ENCODE results near the gene RFNG.

RFNG gene

GRCh38 chr17:82083533-82084359 lies 32.1 kb upstream of the RFNG start:
- no peak for DNase-seq (ENCODE audit: low read depth)
- TF ChIP-seq CTCF (IDR thresholded peaks at IDR 0.05; ENCODE audit: insufficient read depth, low read depth, low read length, missing control alignments) = no peak
- no peak overlapping the region for H3K4me3 ChIP-seq (ENCODE audit: low read length)

DNA sequence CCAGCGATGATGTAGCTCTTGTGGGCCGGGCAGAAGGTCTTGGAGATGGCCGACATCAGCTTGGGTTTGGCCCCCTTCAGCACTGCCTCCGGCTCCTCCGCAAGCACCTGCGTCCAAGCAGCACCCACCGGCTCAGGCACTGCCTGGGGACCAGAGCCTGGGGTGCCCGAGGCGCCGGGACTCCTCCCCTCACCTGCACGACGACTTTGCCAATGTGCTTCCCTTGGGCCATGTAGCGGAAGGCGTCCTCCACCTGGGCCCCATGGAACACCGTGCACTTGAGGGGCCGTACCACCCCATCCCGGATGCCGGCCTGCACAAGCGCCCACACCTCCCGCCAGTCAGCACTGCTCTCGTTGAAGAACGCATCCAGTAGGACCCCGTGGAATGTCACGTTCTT lies 31.4 kb upstream of the RFNG start:
- TF ChIP-seq CTCF (IDR thresholded peaks at IDR 0.05; ENCODE audit: insufficient read depth, low read depth, low read length, missing control alignments) = no peak

DNA sequence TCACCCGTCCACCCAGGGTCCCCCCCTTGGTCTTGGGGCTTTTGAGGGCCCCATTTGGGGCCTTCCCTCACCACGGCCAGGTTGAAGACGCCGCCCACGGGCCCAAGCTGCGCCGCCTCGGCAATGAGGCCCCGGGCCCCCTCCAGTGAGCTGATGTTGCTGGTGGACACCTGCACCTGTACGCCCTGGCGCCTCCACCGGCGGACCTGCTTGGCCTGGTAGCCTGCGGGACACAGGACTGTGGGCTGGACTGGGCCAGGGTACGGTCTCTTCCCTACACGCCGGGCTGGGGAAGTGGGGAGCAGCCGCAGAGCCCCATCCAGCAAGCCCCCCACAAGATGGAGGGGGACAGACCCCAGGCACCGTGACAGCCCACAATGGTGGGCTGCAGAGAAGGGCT lies 30.8 kb upstream of the RFNG start:
- TF ChIP-seq CTCF (IDR thresholded peaks at IDR 0.05; ENCODE audit: insufficient read depth, low read depth, low read length, missing control alignments) = no peak
- no peak overlapping the region for H3K4me3 ChIP-seq (ENCODE audit: low read length)
- no peak for DNase-seq (ENCODE audit: low read depth)

More for the DNA sequence above, 31.4 kb upstream of the RFNG start:
- no peak overlapping the region for H3K4me3 ChIP-seq (ENCODE audit: low read length)
- no peak for DNase-seq (ENCODE audit: low read depth)

- no peak overlapping the region for H3K4me3 ChIP-seq (ENCODE audit: low read length)
Measured at GRCh38 chr17:82081966-82082365, 30.4 kb upstream of the RFNG start.

GRCh38 chr17:82081546-82081945 lies 29.9 kb upstream of the RFNG start:
- DNase-seq (ENCODE audit: low read depth) = no peak
- H3K4me3 ChIP-seq (ENCODE audit: low read length) = no peak overlapping the region
- TF ChIP-seq CTCF (IDR thresholded peaks at IDR 0.05; ENCODE audit: insufficient read depth, low read depth, low read length, missing control alignments) = no peak

More at GRCh38 chr17:82081966-82082365, 30.4 kb upstream of the RFNG start:
- TF ChIP-seq CTCF (IDR thresholded peaks at IDR 0.05; ENCODE audit: insufficient read depth, low read depth, low read length, missing control alignments) = no peak
- DNase-seq (ENCODE audit: low read depth) = no peak

GRCh38 chr17:82080789-82081464 lies 29.3 kb upstream of the RFNG start:
- H3K4me3 ChIP-seq (ENCODE audit: low read length) = no peak overlapping the region
- no peak for TF ChIP-seq CTCF (IDR thresholded peaks at IDR 0.05; ENCODE audit: insufficient read depth, low read depth, low read length, missing control alignments)
- no peak for DNase-seq (ENCODE audit: low read depth)

Measured in epithelial cell of esophagus (primary cell).